ENCODE measurements around the gene CDH13.

- TF ChIP-seq ZNF132 (tag by site-specific recombination; IDR thresholded peaks at IDR 0.05; ENCODE audit: borderline replicate concordance) (no peak), ZNF146 (tag by site-specific recombination; IDR thresholded peaks at IDR 0.05) (no peak)
These were observed 411.1 kb downstream of the CDH13 start for GRCh38 chr16:83037884-83038283.

All from HEK293 (cell line).